GM12872 (cell line): Measurements from ENCODE around the gene HECA.

Experiments used
- CTCF ChIP-seq: IDR thresholded peaks from 3 replicates; pipeline ENCODE4 v1.5.1; 2011; ENCODE audit warnings: low read depth, mild to moderate bottlenecking, low read length, moderate library complexity; ENCODE audit not compliant: insufficient read depth

HECA gene

GRCh38 chr6:139134817-139135577, at the start of gene HECA:
TSS of gene HECA (plus strand) at chr6:139135080. CDS start at chr6:139135397, 317 bp downstream.
- no peak for TF ChIP-seq CTCF

- TF ChIP-seq CTCF: no peak
Observed at GRCh38 chr6:139091826-139092225, 43.1 kb upstream of the HECA start.

- no peak for TF ChIP-seq CTCF
Observed at GRCh38 chr6:139099984-139100383, 34.9 kb upstream of the HECA start.

GRCh38 chr6:139107051-139107450, 27.8 kb upstream of the HECA start:
- no peak for TF ChIP-seq CTCF

- no peak for TF ChIP-seq CTCF
Observed at GRCh38 chr6:139108378-139108777, 26.5 kb upstream of the HECA start.

- TF ChIP-seq CTCF: peak; percentile 60
Observed at GRCh38 chr6:139109558-139109957, 25.3 kb upstream of the HECA start.

- no peak for TF ChIP-seq CTCF
Observed at GRCh38 chr6:139112146-139112545, 22.7 kb upstream of the HECA start.
